DOHH2 (cell line): ENCODE results near the gene MYBPHL.

Experiments used
- H3F3A ChIP-seq: fragments of 200-600 bp; sonication (generic), shearing (Covaris generic); 2 replicates; pipeline ENCODE4 v1.6.0; 2016; ENCODE audit warnings: antibody characterized with exemption, mild to moderate bottlenecking; ENCODE audit not compliant: control insufficient read depth, insufficient read depth
- H3K27ac ChIP-seq: fragments of 200-600 bp; sonication (generic); 2 replicates; pipeline ENCODE4 v1.5.1; 2014; ENCODE audit warnings: low read depth, mild to moderate bottlenecking, low read length, moderate library complexity
- H3K27me3 ChIP-seq: fragments of 200-600 bp; sonication (generic); 2 replicates; pipeline ENCODE4 v1.6.1; 2014; ENCODE audit warnings: mild to moderate bottlenecking, low read length, mixed read lengths; ENCODE audit not compliant: control insufficient read depth
- H3K36me3 ChIP-seq: fragments of 200-600 bp; sonication (generic); 2 replicates; pipeline ENCODE4 v1.6.1; 2014; ENCODE audit warnings: mild to moderate bottlenecking, low read length, moderate library complexity, mixed read lengths; ENCODE audit not compliant: control insufficient read depth
- H3K4me1 ChIP-seq: fragments of 200-600 bp; sonication (generic); 2 replicates; pipeline ENCODE4 v1.6.1; 2014; ENCODE audit warnings: mild to moderate bottlenecking, low read length, mixed read lengths; ENCODE audit not compliant: control insufficient read depth
- H3K4me2 ChIP-seq: fragments of 200-600 bp; sonication (generic); 2 replicates; pipeline ENCODE4 v1.6.0; 2014; ENCODE audit warnings: mild to moderate bottlenecking, low read length, moderate library complexity
- H3K4me3 ChIP-seq: fragments of 200-600 bp; sonication (generic); 2 replicates; pipeline ENCODE4 v1.5.1; 2014; ENCODE audit warnings: mild to moderate bottlenecking, low read length, mixed read lengths
- H3K79me2 ChIP-seq: fragments of 200-600 bp; sonication (generic); 2 replicates; pipeline ENCODE4 v1.6.1; 2014; ENCODE audit warnings: mild to moderate bottlenecking, low read length, mixed read lengths; ENCODE audit not compliant: control insufficient read depth
- H3K9me2 ChIP-seq: fragments of 200-600 bp; sonication (generic); replicated peaks from 2 replicates; pipeline ENCODE4 v1.6.1; 2014; ENCODE audit warnings: mild to moderate bottlenecking, low read length, mixed read lengths; ENCODE audit not compliant: control insufficient read depth
- H3K9me3 ChIP-seq: fragments of 200-600 bp; sonication (generic); 2 replicates; pipeline ENCODE4 v1.6.1; 2014; ENCODE audit warnings: antibody characterized with exemption, low read length, mixed read lengths; ENCODE audit not compliant: control insufficient read depth, insufficient read depth
- H4K20me1 ChIP-seq: fragments of 200-600 bp; sonication (generic); 2 replicates; pipeline ENCODE4 v1.6.0; 2014; ENCODE audit warnings: low read depth, mild to moderate bottlenecking, antibody characterized with exemption, low read length, moderate library complexity; ENCODE audit not compliant: control insufficient read depth, insufficient read depth
- CTCF ChIP-seq: fragments of 200-600 bp; sonication (generic); IDR thresholded peaks from one replicate; pipeline ENCODE4 v1.5.1; 2014; ENCODE audit warnings: antibody characterized with exemption, mild to moderate bottlenecking, low read depth, low read length; ENCODE audit not compliant: poor library complexity, severe bottlenecking
- EZH2phosphoT487 ChIP-seq: fragments of 200-600 bp; sonication (generic); IDR thresholded peaks from 2 replicates; pipeline ENCODE4 v1.6.1; 2017; ENCODE audit warnings: borderline replicate concordance, mild to moderate bottlenecking, antibody characterized with exemption, low read length, moderate library complexity, mixed read lengths

MYBPHL gene

GRCh38 chr1:109265016-109265415 lies 41.8 kb downstream of the MYBPHL start:
- Histone ChIP-seq H3K9me3 (no peaks in the 10 kb centered on the region), H3K79me2 (no peaks in the 10 kb centered on the region), H4K20me1 (no peaks in the 10 kb centered on the region), H3K27me3 (no peaks in the 10 kb centered on the region), H3K36me3 (no peaks in the 10 kb centered on the region), H3F3A (no peaks in the 10 kb centered on the region), H3K4me1 (no peaks in the 10 kb centered on the region), H3K9me2 (no peaks in the 10 kb centered on the region), H3K4me2 (no peak overlapping the region), H3K4me3 (no peak overlapping the region), H3K27ac (no peak overlapping the region)
- no peak for TF ChIP-seq CTCF
- TF ChIP-seq EZH2phosphoT487: no peak

- Histone ChIP-seq H4K20me1 (no peaks in the 10 kb centered on the region), H3F3A (no peaks in the 10 kb centered on the region), H3K4me2 (no peak overlapping the region), H3K9me3 (no peaks in the 10 kb centered on the region), H3K4me1 (no peaks in the 10 kb centered on the region), H3K9me2 (no peaks in the 10 kb centered on the region), H3K4me3 (no peak overlapping the region), H3K27me3 (no peaks in the 10 kb centered on the region), H3K36me3 (no peaks in the 10 kb centered on the region), H3K79me2 (no peaks in the 10 kb centered on the region), H3K27ac (no peak overlapping the region)
- TF ChIP-seq CTCF (no peak), EZH2phosphoT487 (no peak)
Measured at GRCh38 chr1:109264379-109264755, 42.4 kb downstream of the MYBPHL start.

GRCh38 chr1:109263597-109264378 lies 43.0 kb downstream of the MYBPHL start:
- H3K27ac ChIP-seq: no peak overlapping the region
- no peak overlapping the region for H3K4me3 ChIP-seq
- H3K4me1 ChIP-seq: no peaks in the 10 kb centered on the region
- H3K79me2 ChIP-seq: no peaks in the 10 kb centered on the region
- H3K27me3 ChIP-seq: no peaks in the 10 kb centered on the region
- no peaks in the 10 kb centered on the region for H3K9me2 ChIP-seq
- peak; percentile 99 for TF ChIP-seq CTCF
- TF ChIP-seq EZH2phosphoT487: no peak
- no peaks in the 10 kb centered on the region for H3F3A ChIP-seq
- H3K4me2 ChIP-seq: no peak overlapping the region
- H4K20me1 ChIP-seq: no peaks in the 10 kb centered on the region
- no peaks in the 10 kb centered on the region for H3K9me3 ChIP-seq
- no peaks in the 10 kb centered on the region for H3K36me3 ChIP-seq
